GM12878 (cell line): ENCODE measurements around the gene IRGQ. TPM values are rescaled to one million over a fixed set of nuclear protein-coding genes. Genes with fewer than 3 reads are reported as not detected.
"Not testable (repeated sequence)": the region's sequence is repeated elsewhere in the genome, so short reads cannot be mapped to it uniquely, and the experiment has no call there.

ENCODE experiments used
- ATAC-seq: fragments of 200-7000 bp; cut with Tn5 transposase; 3 replicates; pipeline ENCODE4 v1.9.1; 2020; ENCODE audit warnings: mild to moderate bottlenecking, moderate library complexity
- BruUV-seq: library from RNA; stranded (reverse); fragments of 400-500 nt; replicated peaks from 2 replicates; lab custom pipeline; 2021; lab: Mats Ljungman, UMichigan
- CTCF ChIA-PET: fragments of 300-600 bp; sonication (Branson Sonifier 250); formaldehyde crosslinking; extraction: SDS; loops from one replicate; lab custom pipeline; 2021; ENCODE audit warnings: inconsistent platforms; lab: Yijun Ruan, JAX
- POLR2A ChIA-PET: fragments of 350-600 bp; formaldehyde crosslinking; extraction: SDS; loops from one replicate; lab custom pipeline; 2021; ENCODE audit warnings: inconsistent platforms; lab: Charles Lee
- RAD21 ChIA-PET: fragments of 300-600 bp; sonication (Branson Sonifier 250); formaldehyde crosslinking; loops from one replicate; lab custom pipeline; 2023; ENCODE audit warnings: antibody characterized with exemption; ENCODE audit not compliant: unreplicated experiment; lab: Charles Lee
- SMC1A ChIA-PET: fragments of 300-600 bp; sonication (Branson Sonifier 250); formaldehyde crosslinking; loops from one replicate; lab custom pipeline; 2023; ENCODE audit not compliant: unreplicated experiment, uncharacterized antibody; lab: Charles Lee
- DNase-seq: peaks from one replicate; pipeline ENCODE4 v3.0.0-alpha.2; 2011; ENCODE audit warnings: low read depth, low spot score
- FAIRE-seq: peaks from 3 replicates; lab custom pipeline; 2011; peaks lifted over from hg19 to GRCh38; lab: Jason Lieb, UNC
- H2AFZ ChIP-seq: 2 replicates; pipeline ENCODE4 v1.6.0; 2011; ENCODE audit warnings: low read depth, low read length, control low read depth; ENCODE audit not compliant: control insufficient read depth
- H3K27ac ChIP-seq: 2 replicates; pipeline ENCODE4 v1.5.1; 2011; ENCODE audit warnings: control low read depth; ENCODE audit not compliant: control insufficient read depth, insufficient read depth
- H3K27me3 ChIP-seq, 2 experiments: replicated peaks in 1 of 2; 2 replicates each; pipeline versions ENCODE4 v1.6.0 to v1.6.1; 2011; ENCODE audit warnings: low read length in 1 of 2; ENCODE audit not compliant: control insufficient read depth in 2 of 2, insufficient read depth in 2 of 2
- H3K36me3 ChIP-seq, 2 experiments: 2 replicates each; pipeline ENCODE4 v1.5.1; 2011; ENCODE audit warnings: low read length in 1 of 2; ENCODE audit not compliant: control insufficient read depth in 2 of 2, insufficient read depth in 2 of 2
- H3K4me1 ChIP-seq: 2 replicates; pipeline ENCODE4 v1.6.1; 2011; ENCODE audit warnings: mild to moderate bottlenecking, low read length, moderate library complexity, mixed read lengths; ENCODE audit not compliant: control insufficient read depth, insufficient read depth
- H3K4me2 ChIP-seq: 2 replicates; pipeline ENCODE4 v1.6.0; 2011; ENCODE audit warnings: control low read depth; ENCODE audit not compliant: control insufficient read depth, insufficient read depth
- H3K4me3 ChIP-seq: fragments of 200-600 bp; sonication (generic); 2 replicates; pipeline ENCODE4 v1.5.1; 2016
- H3K79me2 ChIP-seq: 2 replicates; pipeline ENCODE4 v1.6.0; 2011; ENCODE audit warnings: low read length; ENCODE audit not compliant: control insufficient read depth, insufficient read depth
- H3K9ac ChIP-seq: 2 replicates; pipeline ENCODE4 v1.8.0; 2011; ENCODE audit warnings: low read length, control low read depth, mixed read lengths; ENCODE audit not compliant: control insufficient read depth, insufficient read depth
- H3K9me3 ChIP-seq: replicated peaks from 3 replicates; pipeline ENCODE4 v1.5.1; 2011; ENCODE audit warnings: mild to moderate bottlenecking, low read length; ENCODE audit not compliant: control insufficient read depth, insufficient read depth
- H4K20me1 ChIP-seq: 2 replicates; pipeline ENCODE4 v1.6.0; 2011; ENCODE audit not compliant: control insufficient read depth, insufficient read depth
- ATF7 ChIP-seq: fragments of 450-650 bp; IDR thresholded peaks from 2 replicates; pipeline ENCODE4 v1.6.1; 2016; ENCODE audit warnings: low read depth, mild to moderate bottlenecking
- BHLHE40 ChIP-seq, 2 experiments: fragments of 450-650 bp in 1 of 2; IDR thresholded peaks; 2 replicates each; pipeline ENCODE4 v1.6.1; 2011 to 2017; ENCODE audit warnings: low read depth in 2 of 2, borderline replicate concordance in 1 of 2, improper control_type of control experiment in 1 of 2, low read length in 1 of 2, mild to moderate bottlenecking in 1 of 2
- ESRRA ChIP-seq: IDR thresholded peaks from 2 replicates; pipeline ENCODE4 v1.6.1; 2012; ENCODE audit warnings: mild to moderate bottlenecking, low read length, improper control_type of control experiment
- FOXK2 ChIP-seq: fragments of 450-650 bp; IDR thresholded peaks from 2 replicates; pipeline ENCODE4 v1.6.1; 2017; ENCODE audit warnings: mild to moderate bottlenecking, moderate library complexity
- IKZF1 ChIP-seq: fragments of 450-650 bp; conservative IDR thresholded peaks from 2 replicates; pipeline ENCODE4 v1.6.1; 2017; ENCODE audit warnings: antibody characterized with exemption, mild to moderate bottlenecking
- JUND ChIP-seq: IDR thresholded peaks from 2 replicates; pipeline ENCODE4 v1.6.1; 2012; ENCODE audit warnings: low read depth, mild to moderate bottlenecking, low read length, improper control_type of control experiment, moderate library complexity
- MEF2B ChIP-seq: fragments of 450-650 bp; IDR thresholded peaks from 2 replicates; pipeline ENCODE4 v1.6.1; 2018; ENCODE audit warnings: mild to moderate bottlenecking, moderate library complexity; ENCODE audit not compliant: partially characterized antibody, poor library complexity, severe bottlenecking
- RUNX3 ChIP-seq: IDR thresholded peaks from 2 replicates; pipeline ENCODE4 v1.6.1; 2012; ENCODE audit warnings: low read length, inconsistent platforms
- ZNF207 ChIP-seq: fragments of 450-650 bp; IDR thresholded peaks from 2 replicates; pipeline ENCODE4 v1.6.1; 2014; ENCODE audit warnings: antibody characterized with exemption, mild to moderate bottlenecking, borderline replicate concordance
- ZNF592 ChIP-seq: fragments of 450-650 bp; IDR thresholded peaks from 2 replicates; pipeline ENCODE4 v1.6.1; 2017; ENCODE audit warnings: mild to moderate bottlenecking, moderate library complexity
- ZNF622 ChIP-seq: fragments of 450-650 bp; IDR thresholded peaks from 2 replicates; pipeline ENCODE4 v1.6.1; 2017; ENCODE audit warnings: mild to moderate bottlenecking, inconsistent platforms
- WGBS: methylation state at CpG from one replicate; pipeline ENCODE4 v1.1.6; 2016; ENCODE audit warnings: low lambda C conversion rate; ENCODE audit not compliant: insufficient replicate concordance, insufficient coverage; ENCODE audit errors: missing lambda C conversion rate; 5-methylcytosine and 5-hydroxymethylcytosine counted together
- in situ Hi-C: fragments of 300-500 bp; cut with MboI; formaldehyde crosslinking; loops from 9 replicates; pipeline ENCODE4 v1.14.3; 2018; ENCODE audit warnings: mixed read lengths
- intact Hi-C: fragments of 100-400 bp; cut with micrococcal nuclease; formaldehyde crosslinking; loops from one replicate; pipeline ENCODE4 v1.14.2; 2022; ENCODE audit not compliant: unreplicated experiment
- polyA plus RNA-seq, 11 experiments: library from polyadenylated mRNA; depleted of rRNA in 4 of 11; unstranded in 6 of 11; stranded (reverse) in 5 of 11; fragments of >200 nt; fragmentation: Nextera tagmentation in 4 of 11; fragmentation: Illumina TruSeq in 1 of 11; extraction: Ambion mirVana in 4 of 11; extraction: Trizol in 1 of 11; gene quantifications; 1 replicate in 1 of 11; 2 replicates in 10 of 11; pipeline versions ENCODE4 v1.2.1 to v1.2.3, GENCODE V29; 2011 to 2016; ENCODE audit warnings: inconsistent platforms in 2 of 11, missing spikeins in 2 of 11, low read depth in 1 of 11
- total RNA-seq, 4 experiments: library from RNA; depleted of rRNA in 3 of 4; stranded (reverse); fragments of >200 nt in 3 of 4; fragmentation: Illumina TruSeq in 1 of 4; extraction: Trizol in 1 of 4; gene quantifications; 2 replicates each; pipeline versions ENCODE4 v1.2.1 to v1.2.3, GENCODE V29; 2013 to 2021

IRGQ gene
- total and polyA plus RNA-seq, 10 of the 15 experiments (the other 5 are each of a cell fraction or from before 2014, with no cell fraction given): 3.3 to 20.8 (median 9.0) TPM

GRCh38 chr19:43635561-43635940, 39.6 kb upstream of the IRGQ start:
- DNase-seq, ATAC-seq, POLR2A ChIA-PET, in situ Hi-C loops, H3K9me3 ChIP-seq, SMC1A ChIA-PET, H3K27ac ChIP-seq, BruUV-seq, H2AFZ ChIP-seq, intact Hi-C loops, FAIRE-seq, H3K9ac ChIP-seq, H3K4me3 ChIP-seq, H3K4me2 ChIP-seq, H3K4me1 ChIP-seq, H4K20me1 ChIP-seq, H3K36me3 ChIP-seq, H3K79me2 ChIP-seq, RAD21 ChIA-PET: not testable (repeated sequence)
- peaks cover 10 to 17% of the 10 kb centered on the region in 2 experiments for H3K27me3 ChIP-seq
- CTCF ChIA-PET: interaction anchor here (1.6 kb wide), 1 partner anchor 115 kb away, joined by 4 read pairs; no protein-coding TSS in a partner anchor
- 65% methylated on average over 2 of the region's 2 CpGs for WGBS

- BruUV-seq: no TSS peak
- ATAC-seq: no peak
- Histone ChIP-seq H3K79me2 (no peaks in the 10 kb centered on the region), H3K4me2 (no peak overlapping the region), H3K27me3 (peaks cover 8 to 11% of the 10 kb centered on the region in 2 experiments), H2AFZ (no peak overlapping the region; the same call in 1 of the 2 replicates), H3K9ac (no peak overlapping the region), H3K9me3 (no peaks in the 10 kb centered on the region), H3K36me3 (no peaks in the 10 kb centered on the region), H3K4me1 (peaks cover 5% of the 10 kb centered on the region), H3K4me3 (no peak overlapping the region), H4K20me1 (no peaks in the 10 kb centered on the region), H3K27ac (no peak overlapping the region)
- in situ Hi-C loops (no loop called here), intact Hi-C loops (no loop called here)
- POLR2A ChIA-PET: no interaction called here
- no peak for DNase-seq
- RAD21 ChIA-PET: no interaction called here
- WGBS: under 1% methylated on average over 17 of the region's 17 CpGs
- SMC1A ChIA-PET: no interaction called here
- no peak for FAIRE-seq
- CTCF ChIA-PET: interaction anchor here (1.6 kb wide), 1 partner anchor 115 kb away, joined by 4 read pairs; no protein-coding TSS in a partner anchor
- TF ChIP-seq BHLHE40 (IDR thresholded peaks at IDR 0.05; ENCODE audit: borderline replicate concordance in 1 of 2, low read depth in 2 of 2, low read length in 1 of 2) (peak in 1 of 2 experiments; percentile 27; a peak in 1 of 4 replicates), ZNF622 (no peak), ZNF207 (no peak), ATF7 (peak; percentile 43; the same call in 1 of the 2 replicates), FOXK2 (peak; percentile 84), ZNF592 (no peak), IKZF1 (no peak), RUNX3 (no peak), JUND (peak; percentile 50; the same call in 1 of the 2 replicates), MEF2B (peak; percentile 25), ESRRA (0 out of 2 replicates have a peak, but pooled peaks have one; percentile 21)
Observed at GRCh38 chr19:43634872-43635560, 39.1 kb upstream of the IRGQ start.
